ENCODE data around the gene KDM5D.

Gene KDM5D

GRCh38 chrY:19744381-19745378 is at the start of gene KDM5D:
TSS of gene KDM5D (minus strand) at chrY:19744726. CDS start at chrY:19744534, 192 bp downstream.
- no peak for DNase-seq

DNA sequence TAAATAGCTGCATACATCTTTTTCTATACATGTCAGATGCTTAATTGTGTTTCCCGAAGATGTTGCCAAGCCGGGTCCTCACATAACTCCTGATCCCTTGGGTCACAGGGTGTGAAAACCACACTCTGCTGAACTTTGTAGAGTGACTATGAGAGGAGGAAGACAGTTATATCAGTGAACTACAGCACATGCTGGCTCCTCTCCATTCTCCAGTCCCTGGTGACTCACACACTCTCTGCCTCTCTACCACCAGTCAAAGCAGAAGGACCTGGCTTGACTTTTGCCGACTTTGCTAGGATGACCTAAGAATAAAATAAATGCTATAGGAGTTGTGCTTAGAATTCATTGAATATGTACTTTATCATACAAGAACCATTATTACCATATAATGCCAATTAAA is 23.8 kb upstream of the KDM5D start:
- DNase-seq = no peak

GRCh38 chrY:19743331-19743730 is 1.2 kb downstream of the KDM5D start:
- DNase-seq = no peak

- DNase-seq = no peak
These were observed 2.4 kb downstream of the KDM5D start for GRCh38 chrY:19742153-19742552.

DNA sequence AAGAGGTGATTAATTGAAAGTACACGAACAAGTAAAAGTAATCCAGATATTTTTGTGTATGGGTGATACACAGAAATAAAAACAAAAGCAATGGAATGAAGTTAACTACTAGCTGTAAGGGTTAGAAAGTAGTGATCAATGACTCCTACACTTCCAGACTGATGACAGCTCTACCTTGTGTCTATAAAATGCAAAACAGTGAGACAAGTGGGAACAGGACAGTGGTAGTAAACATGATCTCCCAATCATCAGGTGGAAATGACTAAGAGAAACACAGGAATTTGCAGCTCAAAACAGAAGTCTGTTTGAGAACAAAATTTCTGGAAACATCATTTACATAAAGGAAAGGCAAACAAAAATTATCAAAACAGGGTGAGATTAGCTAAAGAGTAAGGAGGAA is 10.1 kb downstream of the KDM5D start:
- no peak for DNase-seq

GRCh38 chrY:19717950-19718349 is 26.6 kb downstream of the KDM5D start:
- no peak for DNase-seq

DNA sequence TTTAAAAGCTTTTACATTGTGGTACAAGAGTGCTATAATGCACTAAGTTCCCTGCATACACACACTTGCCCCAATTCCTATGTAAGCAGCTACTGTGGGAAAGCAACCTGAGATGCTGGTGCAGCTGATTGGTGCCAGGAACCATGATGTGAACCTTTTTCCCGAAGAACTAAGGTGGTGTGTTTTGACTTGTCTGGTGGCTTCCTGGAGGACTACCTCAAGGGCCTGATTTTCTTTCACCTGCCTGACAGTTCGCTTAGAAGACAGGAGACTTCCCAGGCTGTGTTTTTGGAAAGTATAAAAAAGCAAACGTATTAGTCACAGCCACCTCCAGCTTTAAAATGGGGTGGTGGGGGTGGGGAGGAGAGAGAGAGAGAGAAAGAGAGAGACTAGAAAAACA is 27.4 kb downstream of the KDM5D start:
- DNase-seq = no peak

DNA sequence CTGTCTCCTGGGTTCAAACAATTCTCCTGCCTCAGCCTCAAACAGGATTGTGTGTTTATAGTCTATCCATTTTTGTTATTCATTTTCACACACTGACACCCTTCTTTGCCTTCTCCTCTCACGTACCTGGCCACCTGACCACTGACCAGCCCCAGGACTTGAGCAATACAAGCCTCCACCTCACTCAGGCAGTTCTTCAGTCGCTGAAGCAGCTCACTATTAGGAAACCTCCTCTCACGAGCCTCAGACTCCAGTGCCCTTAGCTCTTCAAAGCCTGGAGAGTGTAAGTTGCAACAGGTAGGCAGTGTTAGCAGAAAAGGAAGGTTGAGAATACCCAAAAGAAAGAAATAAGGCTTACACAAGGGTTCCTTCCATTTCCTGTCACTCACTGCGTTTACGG is 29.3 kb downstream of the KDM5D start:
- no peak for DNase-seq

- DNase-seq = no peak
These were observed 31.1 kb downstream of the KDM5D start for GRCh38 chrY:19713430-19713829.

GRCh38 chrY:19706273-19706672 is 38.3 kb downstream of the KDM5D start:
- no peak for DNase-seq

- DNase-seq = no peak
These were observed 46.0 kb downstream of the KDM5D start for GRCh38 chrY:19698495-19698894.

- DNase-seq = no peak
These were observed 63.7 kb downstream of the KDM5D start for GRCh38 chrY:19680821-19681220.

Measured in CD4-positive, alpha-beta T cell treated with Interferon gamma for 1 hour (primary cell).